HCT116 (cell line): ENCODE measurements around the gene ST6GALNAC4. TPM values are rescaled to one million over a fixed set of nuclear protein-coding genes. Genes with fewer than 3 reads are reported as not detected.
A peak's percentile ranks its signal among the peaks of the same experiment; 100 is the strongest.

Experiments used
- ATAC-seq: fragments of 200-7000 bp; cut with Tn5 transposase; 2 replicates; pipeline ENCODE4 v1.9.1; 2020; ENCODE audit warnings: mild to moderate bottlenecking, moderate library complexity
- BruUV-seq: library from RNA; stranded (reverse); fragments of 400-500 nt; replicated peaks from 2 replicates; lab custom pipeline; 2021; lab: Mats Ljungman, UMichigan
- CTCF ChIA-PET: fragments of 300-600 bp; sonication (Branson Sonifier 250); formaldehyde crosslinking; loops from one replicate; lab custom pipeline; 2021; ENCODE audit warnings: antibody characterized with exemption; lab: Charles Lee
- POLR2A ChIA-PET: fragments of 300-600, 350-600 bp; sonication (Branson Sonifier 250); formaldehyde crosslinking; loops from one replicate; lab custom pipeline; 2021; ENCODE audit warnings: antibody characterized with exemption; lab: Charles Lee
- RAD21 ChIA-PET, 2 experiments: fragments of 300-600 bp; sonication (Branson Sonifier 250); formaldehyde crosslinking; loops; one replicate each; lab custom pipeline; 2023; ENCODE audit warnings: low total read pairs in 2 of 2; ENCODE audit not compliant: uncharacterized antibody in 2 of 2, unreplicated experiment in 2 of 2, low non-redundant PET in 1 of 2; lab: Charles Lee
- DNase-seq: peaks from one replicate; pipeline ENCODE4 v3.0.0-alpha.2; 2010; ENCODE audit warnings: low read depth, low spot score
- H2AFZ ChIP-seq: fragments of 200-600 bp; shearing (Covaris generic), sonication (generic); 2 replicates; pipeline ENCODE4 v1.6.1; 2017; ENCODE audit warnings: low read depth, mixed run types, mixed read lengths, antibody characterized with exemption, low read length; ENCODE audit not compliant: poor library complexity, severe bottlenecking
- H3K27ac ChIP-seq: 2 replicates; pipeline ENCODE4 v1.5.1; 2012; ENCODE audit warnings: low read depth, low read length
- H3K27me3 ChIP-seq: fragments of 200-600 bp; sonication (generic); 2 replicates; pipeline ENCODE4 v1.6.1; 2016; ENCODE audit warnings: mixed run types, low read length, mixed read lengths; ENCODE audit not compliant: insufficient read depth
- H3K36me3 ChIP-seq, 2 experiments: fragments of 200-500 bp in 1 of 2; fragments of 200-600 bp in 1 of 2; sonication (Bioruptor generic) in 1 of 2; sonication (generic) in 1 of 2; 2 replicates each; pipeline versions ENCODE4 v1.5.1 to v1.6.1; 2014 to 2016; ENCODE audit warnings: low read length in 2 of 2, inconsistent platforms in 1 of 2, mixed read lengths in 1 of 2, mixed run types in 1 of 2; ENCODE audit not compliant: insufficient read depth in 2 of 2, control insufficient read depth in 1 of 2
- H3K4me1 ChIP-seq, 2 experiments: fragments of 200-600 bp in 1 of 2; sonication (generic) in 1 of 2; 2 replicates each; pipeline versions ENCODE4 v1.5.1 to v1.6.1; 2012 to 2017; ENCODE audit warnings: low read length in 2 of 2, inconsistent platforms in 1 of 2, mild to moderate bottlenecking in 1 of 2, mixed read lengths in 1 of 2, mixed run types in 1 of 2, moderate library complexity in 1 of 2; ENCODE audit not compliant: insufficient read depth in 2 of 2, control insufficient read depth in 1 of 2
- H3K4me2 ChIP-seq: fragments of 200-600 bp; sonication (generic); 2 replicates; pipeline ENCODE4 v1.6.1; 2017; ENCODE audit warnings: mixed run types, low read length, mixed read lengths
- H3K4me3 ChIP-seq, 2 experiments: fragments of 200-600 bp in 1 of 2; sonication (generic) in 1 of 2; replicated peaks in 1 of 2; 2 replicates each; pipeline ENCODE4 v1.5.1; 2011 to 2016; ENCODE audit warnings: low read length in 2 of 2, control low read depth in 1 of 2, low read depth in 1 of 2, mild to moderate bottlenecking in 1 of 2, mixed read lengths in 1 of 2, mixed run types in 1 of 2
- H3K79me2 ChIP-seq: fragments of 200-600 bp; sonication (generic); 2 replicates; pipeline ENCODE4 v1.6.1; 2017; ENCODE audit warnings: mild to moderate bottlenecking, mixed run types, low read length, moderate library complexity, mixed read lengths; ENCODE audit not compliant: insufficient read depth
- H3K9ac ChIP-seq: fragments of 200-600 bp; sonication (generic); 2 replicates; pipeline ENCODE4 v1.6.1; 2016; ENCODE audit warnings: low read length, mixed read lengths
- H3K9me2 ChIP-seq: fragments of 200-600 bp; sonication (generic), shearing (Covaris generic); 2 replicates; pipeline ENCODE4 v1.6.1; 2017; ENCODE audit warnings: mixed run types, mild to moderate bottlenecking, moderate library complexity; ENCODE audit not compliant: insufficient read depth
- H3K9me3 ChIP-seq, 2 experiments: fragments of 200-500 bp in 1 of 2; fragments of 200-600 bp in 1 of 2; sonication (Bioruptor generic) in 1 of 2; sonication (generic) in 1 of 2; 2 replicates each; pipeline ENCODE4 v1.6.1; 2014 to 2017; ENCODE audit warnings: low read length in 2 of 2, mixed read lengths in 2 of 2, inconsistent platforms in 1 of 2, low read depth in 1 of 2, mild to moderate bottlenecking in 1 of 2, mixed run types in 1 of 2, moderate library complexity in 1 of 2; ENCODE audit not compliant: control insufficient read depth in 1 of 2, insufficient read depth in 1 of 2
- H4K20me1 ChIP-seq: fragments of 200-600 bp; sonication (generic), shearing (Covaris generic); 2 replicates; pipeline ENCODE4 v1.6.1; 2017; ENCODE audit warnings: mixed run types, mild to moderate bottlenecking, moderate library complexity; ENCODE audit not compliant: insufficient read depth
- ATF3 ChIP-seq: IDR thresholded peaks from 2 replicates; pipeline ENCODE4 v1.6.1; 2012
- CBX3 ChIP-seq: IDR thresholded peaks from 2 replicates; pipeline ENCODE4 v1.6.1; 2012; ENCODE audit warnings: low read depth
- EGR1 ChIP-seq: IDR thresholded peaks from 2 replicates; pipeline ENCODE4 v1.6.1; 2012; ENCODE audit warnings: low read depth
- EZH2 ChIP-seq: fragments of 200-600 bp; sonication (generic); IDR thresholded peaks from 2 replicates; pipeline ENCODE4 v1.6.1; 2017; ENCODE audit warnings: antibody characterized with exemption, mixed run types
- EZH2phosphoT487 ChIP-seq: fragments of 200-600 bp; IDR thresholded peaks from 2 replicates; pipeline ENCODE4 v1.6.1; 2018; ENCODE audit warnings: antibody characterized with exemption, borderline replicate concordance
- POLR2A ChIP-seq: IDR thresholded peaks from 2 replicates; pipeline ENCODE4 v1.7.0; 2011; ENCODE audit warnings: borderline replicate concordance; ENCODE audit not compliant: insufficient read depth, insufficient read length; ENCODE audit errors: extremely low read depth
- REST ChIP-seq: IDR thresholded peaks from 2 replicates; pipeline ENCODE4 v1.6.1; 2012; ENCODE audit warnings: low read depth
- SP1 ChIP-seq: IDR thresholded peaks from 2 replicates; pipeline ENCODE4 v1.6.1; 2012; ENCODE audit warnings: low read depth
- YY1 ChIP-seq: IDR thresholded peaks from 2 replicates; pipeline ENCODE4 v1.6.1; 2011; ENCODE audit warnings: low read length, low read depth, moderate library complexity, mild to moderate bottlenecking; ENCODE audit not compliant: insufficient replicate concordance; ENCODE audit errors: extremely low read depth
- ZFX ChIP-seq: fragments of 450-650 bp; IDR thresholded peaks from 2 replicates; pipeline ENCODE4 v1.6.1; 2017
- intact Hi-C: fragments of 100-400 bp; cut with micrococcal nuclease; formaldehyde crosslinking; loops from 2 replicates; pipeline ENCODE4 v1.10.0; 2022
- total RNA-seq: library from RNA; stranded (reverse); gene quantifications from one replicate; pipeline ENCODE4 v1.2.1, GENCODE V29; 2021; ENCODE audit not compliant: unreplicated experiment

The ST6GALNAC4 gene
- total RNA-seq, 1 experiment from 2014 or later = 49.4 TPM

- Histone ChIP-seq H2AFZ (no peak overlapping the region), H3K9ac (no peak overlapping the region), H3K4me1 (peaks cover 12 to 42% of the 10 kb centered on the region in 2 experiments), H3K9me2 (no peaks in the 10 kb centered on the region), H3K4me2 (peak overlapping the region; percentile 89; the same call in 1 of the 2 replicates), H3K4me3 (no peak overlapping the region), H3K36me3 (no peaks in the 10 kb centered on the region), H3K9me3 (no peaks in the 10 kb centered on the region), H4K20me1 (no peaks in the 10 kb centered on the region)
- BruUV-seq = no TSS peak
- intact Hi-C loops = no loop called here
- ATAC-seq (no peak), DNase-seq (no peak)
- ChIA-PET POLR2A (no interaction called here), CTCF (no interaction called here)
- TF ChIP-seq EZH2phosphoT487 (no peak), ATF3 (no peak), SP1 (no peak), YY1 (no peak), EZH2 (no peak), CBX3 (no peak), POLR2A (no peak), REST (no peak), EGR1 (no peak), ZFX (no peak)
- TF ChIP-seq, all 23 proteins: peak for 0
- no peaks in the 10 kb centered on the region for H3K27me3 ChIP-seq
- no peak overlapping the region for H3K27ac ChIP-seq
- RAD21 ChIA-PET = no interaction called here
- H3K79me2 ChIP-seq = no peaks in the 10 kb centered on the region; the same call in 1 of the 2 replicates
Measured at GRCh38 chr9:127875306-127875966, 41.4 kb downstream of the ST6GALNAC4 start.
